OCI-LY1 (cell line): Measurements from ENCODE around the gene SLC43A3.

Experiments
- EZH2 ChIP-seq: fragments of 200-600 bp; sonication (generic), shearing (Covaris generic); IDR thresholded peaks from 2 replicates; pipeline ENCODE4 v1.8.0; 2017; ENCODE audit warnings: borderline replicate concordance, mixed run types, mild to moderate bottlenecking, antibody characterized with exemption, low read length, moderate library complexity, mixed read lengths
- TF ChIP-seq, protein P1 (sequence below): fragments of 200-600 bp; sonication (generic), shearing (Covaris generic); IDR thresholded peaks from 2 replicates; pipeline ENCODE4 v1.5.1; 2017; ENCODE audit warnings: mild to moderate bottlenecking, antibody characterized with exemption, low read length, moderate library complexity, mixed read lengths

DNA sequence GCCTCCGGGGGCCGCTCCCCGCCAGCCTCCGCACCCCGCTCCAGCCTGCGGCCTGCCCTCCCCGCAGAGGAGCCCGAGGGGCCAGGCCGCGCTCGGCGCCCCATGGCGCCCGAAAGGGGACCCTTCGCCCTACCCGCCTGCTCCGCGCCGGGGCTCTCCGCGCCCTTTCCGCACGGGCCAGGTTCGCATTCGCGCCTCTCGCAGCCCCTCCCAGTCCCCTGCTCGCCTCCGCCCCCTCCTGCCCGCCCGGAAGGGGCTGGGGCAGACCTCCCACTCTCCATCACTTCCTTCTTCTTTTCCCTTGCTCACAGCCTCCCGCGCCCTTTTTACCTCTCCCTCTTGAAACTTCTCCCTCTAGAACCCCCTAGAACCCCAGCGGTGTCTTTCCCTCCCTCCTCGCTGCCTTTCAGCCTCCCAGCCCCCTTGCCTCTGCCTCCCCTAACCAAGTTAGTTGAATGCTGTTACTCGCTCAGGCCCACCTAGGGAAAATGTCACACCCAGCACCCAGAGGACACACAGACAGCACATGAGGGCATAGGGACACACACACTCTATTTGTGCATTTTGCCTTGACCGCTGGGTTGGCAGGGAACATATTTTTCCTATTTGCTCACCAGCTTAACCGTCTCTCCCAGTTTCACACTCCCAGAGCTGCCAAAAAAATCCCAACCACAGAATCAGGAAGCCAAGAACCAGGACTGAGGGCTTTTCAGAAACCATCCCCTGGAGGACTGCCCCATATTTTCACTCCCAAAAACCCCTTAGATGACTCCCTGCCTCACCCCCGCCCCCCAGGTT is at the start of gene SLC43A3:
- no peak for TF ChIP-seq EZH2
- TF ChIP-seq, protein P1, sequence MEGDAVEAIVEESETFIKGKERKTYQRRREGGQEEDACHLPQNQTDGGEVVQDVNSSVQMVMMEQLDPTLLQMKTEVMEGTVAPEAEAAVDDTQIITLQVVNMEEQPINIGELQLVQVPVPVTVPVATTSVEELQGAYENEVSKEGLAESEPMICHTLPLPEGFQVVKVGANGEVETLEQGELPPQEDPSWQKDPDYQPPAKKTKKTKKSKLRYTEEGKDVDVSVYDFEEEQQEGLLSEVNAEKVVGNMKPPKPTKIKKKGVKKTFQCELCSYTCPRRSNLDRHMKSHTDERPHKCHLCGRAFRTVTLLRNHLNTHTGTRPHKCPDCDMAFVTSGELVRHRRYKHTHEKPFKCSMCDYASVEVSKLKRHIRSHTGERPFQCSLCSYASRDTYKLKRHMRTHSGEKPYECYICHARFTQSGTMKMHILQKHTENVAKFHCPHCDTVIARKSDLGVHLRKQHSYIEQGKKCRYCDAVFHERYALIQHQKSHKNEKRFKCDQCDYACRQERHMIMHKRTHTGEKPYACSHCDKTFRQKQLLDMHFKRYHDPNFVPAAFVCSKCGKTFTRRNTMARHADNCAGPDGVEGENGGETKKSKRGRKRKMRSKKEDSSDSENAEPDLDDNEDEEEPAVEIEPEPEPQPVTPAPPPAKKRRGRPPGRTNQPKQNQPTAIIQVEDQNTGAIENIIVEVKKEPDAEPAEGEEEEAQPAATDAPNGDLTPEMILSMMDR: no peak
